Measurements from ENCODE around the gene RASA2.

GRCh38 chr3:141519587-141519986, 32.8 kb downstream of the RASA2 start:
- TF ChIP-seq, protein P1, sequence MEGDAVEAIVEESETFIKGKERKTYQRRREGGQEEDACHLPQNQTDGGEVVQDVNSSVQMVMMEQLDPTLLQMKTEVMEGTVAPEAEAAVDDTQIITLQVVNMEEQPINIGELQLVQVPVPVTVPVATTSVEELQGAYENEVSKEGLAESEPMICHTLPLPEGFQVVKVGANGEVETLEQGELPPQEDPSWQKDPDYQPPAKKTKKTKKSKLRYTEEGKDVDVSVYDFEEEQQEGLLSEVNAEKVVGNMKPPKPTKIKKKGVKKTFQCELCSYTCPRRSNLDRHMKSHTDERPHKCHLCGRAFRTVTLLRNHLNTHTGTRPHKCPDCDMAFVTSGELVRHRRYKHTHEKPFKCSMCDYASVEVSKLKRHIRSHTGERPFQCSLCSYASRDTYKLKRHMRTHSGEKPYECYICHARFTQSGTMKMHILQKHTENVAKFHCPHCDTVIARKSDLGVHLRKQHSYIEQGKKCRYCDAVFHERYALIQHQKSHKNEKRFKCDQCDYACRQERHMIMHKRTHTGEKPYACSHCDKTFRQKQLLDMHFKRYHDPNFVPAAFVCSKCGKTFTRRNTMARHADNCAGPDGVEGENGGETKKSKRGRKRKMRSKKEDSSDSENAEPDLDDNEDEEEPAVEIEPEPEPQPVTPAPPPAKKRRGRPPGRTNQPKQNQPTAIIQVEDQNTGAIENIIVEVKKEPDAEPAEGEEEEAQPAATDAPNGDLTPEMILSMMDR (IDR thresholded peaks at IDR 0.05) = no peak
- TF ChIP-seq POLR2A (IDR thresholded peaks at IDR 0.05) (no peak), POLR2AphosphoS5 (IDR thresholded peaks at IDR 0.05) (no peak), EP300 (IDR thresholded peaks at IDR 0.05) (no peak)

All from upper lobe of left lung (tissue), 4 donors.